Peyer's patch (tissue), 4 donors: ENCODE results near the gene SCN1A.

ENCODE experiments used
- CTCF ChIP-seq, 6 experiments: fragments of 450-650 bp in 4 of 6; fragments of 200-600 bp in 2 of 6; sonication (generic) in 1 of 6; IDR thresholded peaks; one replicate each; pipeline ENCODE4 v1.5.1; 2017 to 2019; ENCODE audit warnings: antibody characterized with exemption in 6 of 6, mild to moderate bottlenecking in 3 of 6, moderate library complexity in 1 of 6
- POLR2A ChIP-seq, 2 donors: fragments of 450-650 bp; IDR thresholded peaks; one replicate each; pipeline ENCODE4 v1.5.1; 2017; ENCODE audit warnings: antibody characterized with exemption in 2 of 2, mild to moderate bottlenecking in 2 of 2, moderate library complexity in 2 of 2

- TF ChIP-seq CTCF (IDR thresholded peaks at IDR 0.05) (no peak), POLR2A (IDR thresholded peaks at IDR 0.05) (no peak)
These were observed 29.8 kb upstream of the SCN1A start for GRCh38 chr2:166157578-166157977.
